ENCODE results near the gene RASSF6.
"Not testable (repeated sequence)": the region's sequence is repeated elsewhere in the genome, so short reads cannot be mapped to it uniquely, and the experiment has no call there.

RASSF6 gene

GRCh38 chr4:73620115-73620792 lies at the start of gene RASSF6:
Gene RASSF6, minus strand, starts transcription at chr4:73620436. Its CDS starts 8,641 bp downstream, at chr4:73611795.
- peaks cover 4% of the 10 kb centered on the region for H3K4me1 ChIP-seq (ENCODE audit: control insufficient read depth, insufficient read depth, low read length)
- H3K27me3 ChIP-seq (ENCODE audit: control insufficient read depth, insufficient read depth, low read length), result peaks cover 11% of the 10 kb centered on the region
- H3K9ac ChIP-seq (ENCODE audit: low read depth, low read length), result no peak within 1 kb of the TSS
- H3K9me3 ChIP-seq (ENCODE audit: control insufficient read depth, insufficient read depth, low read length), result no peaks in the 10 kb centered on the region
- H3K4me3 ChIP-seq (ENCODE audit: low read depth, low read length), result peak within 1 kb of the TSS; percentile 47
- no peaks in the 10 kb centered on the region for H3K36me3 ChIP-seq (ENCODE audit: control insufficient read depth, insufficient read depth, low read length)

GRCh38 chr4:73669410-73670183 lies 49.4 kb upstream of the RASSF6 start:
- Histone ChIP-seq H3K4me3 (ENCODE audit: low read depth, low read length) (no peak overlapping the region), H3K9ac (ENCODE audit: low read depth, low read length) (no peak overlapping the region), H3K9me3 (ENCODE audit: control insufficient read depth, insufficient read depth, low read length) (no peaks in the 10 kb centered on the region), H3K4me1 (ENCODE audit: control insufficient read depth, insufficient read depth, low read length) (no peaks in the 10 kb centered on the region), H3K36me3 (ENCODE audit: control insufficient read depth, insufficient read depth, low read length) (no peaks in the 10 kb centered on the region), H3K27me3 (ENCODE audit: control insufficient read depth, insufficient read depth, low read length) (no peaks in the 10 kb centered on the region)

GRCh38 chr4:73668782-73669201 lies 48.6 kb upstream of the RASSF6 start:
- Histone ChIP-seq H3K9ac (ENCODE audit: low read depth, low read length) (no peak overlapping the region), H3K36me3 (ENCODE audit: control insufficient read depth, insufficient read depth, low read length) (no peaks in the 10 kb centered on the region), H3K4me3 (ENCODE audit: low read depth, low read length) (no peak overlapping the region), H3K4me1 (ENCODE audit: control insufficient read depth, insufficient read depth, low read length) (no peaks in the 10 kb centered on the region), H3K27me3 (ENCODE audit: control insufficient read depth, insufficient read depth, low read length) (no peaks in the 10 kb centered on the region), H3K9me3 (ENCODE audit: control insufficient read depth, insufficient read depth, low read length) (no peaks in the 10 kb centered on the region)

- H3K36me3 ChIP-seq (ENCODE audit: control insufficient read depth, insufficient read depth, low read length); H3K27me3 ChIP-seq (ENCODE audit: control insufficient read depth, insufficient read depth, low read length); H3K4me3 ChIP-seq (ENCODE audit: low read depth, low read length); H3K9ac ChIP-seq (ENCODE audit: low read depth, low read length); H3K9me3 ChIP-seq (ENCODE audit: control insufficient read depth, insufficient read depth, low read length): not testable (repeated sequence)
- peaks cover 11% of the 10 kb centered on the region for H3K4me1 ChIP-seq (ENCODE audit: control insufficient read depth, insufficient read depth, low read length)
These were observed 45.7 kb upstream of the RASSF6 start for GRCh38 chr4:73665924-73666323.

GRCh38 chr4:73664470-73664869 lies 44.2 kb upstream of the RASSF6 start:
- H3K27me3 ChIP-seq (ENCODE audit: control insufficient read depth, insufficient read depth, low read length), result no peaks in the 10 kb centered on the region
- H3K4me3 ChIP-seq (ENCODE audit: low read depth, low read length), result no peak overlapping the region
- no peaks in the 10 kb centered on the region for H3K36me3 ChIP-seq (ENCODE audit: control insufficient read depth, insufficient read depth, low read length)
- H3K4me1 ChIP-seq (ENCODE audit: control insufficient read depth, insufficient read depth, low read length), result peaks cover 11% of the 10 kb centered on the region
- no peak overlapping the region for H3K9ac ChIP-seq (ENCODE audit: low read depth, low read length)
- H3K9me3 ChIP-seq (ENCODE audit: control insufficient read depth, insufficient read depth, low read length), result no peaks in the 10 kb centered on the region

- Histone ChIP-seq H3K9me3 (ENCODE audit: control insufficient read depth, insufficient read depth, low read length) (no peaks in the 10 kb centered on the region), H3K27me3 (ENCODE audit: control insufficient read depth, insufficient read depth, low read length) (no peaks in the 10 kb centered on the region), H3K4me1 (ENCODE audit: control insufficient read depth, insufficient read depth, low read length) (peaks cover 11% of the 10 kb centered on the region), H3K4me3 (ENCODE audit: low read depth, low read length) (no peak overlapping the region), H3K9ac (ENCODE audit: low read depth, low read length) (no peak overlapping the region), H3K36me3 (ENCODE audit: control insufficient read depth, insufficient read depth, low read length) (no peaks in the 10 kb centered on the region)
These were observed 43.3 kb upstream of the RASSF6 start for GRCh38 chr4:73663576-73663975.

GRCh38 chr4:73662709-73663546 lies 42.7 kb upstream of the RASSF6 start:
- H3K9ac ChIP-seq (ENCODE audit: low read depth, low read length), result no peak overlapping the region
- peaks cover 11% of the 10 kb centered on the region for H3K4me1 ChIP-seq (ENCODE audit: control insufficient read depth, insufficient read depth, low read length)
- H3K36me3 ChIP-seq (ENCODE audit: control insufficient read depth, insufficient read depth, low read length), result no peaks in the 10 kb centered on the region
- H3K27me3 ChIP-seq (ENCODE audit: control insufficient read depth, insufficient read depth, low read length), result no peaks in the 10 kb centered on the region
- H3K9me3 ChIP-seq (ENCODE audit: control insufficient read depth, insufficient read depth, low read length), result no peaks in the 10 kb centered on the region
- H3K4me3 ChIP-seq (ENCODE audit: low read depth, low read length), result no peak overlapping the region

GRCh38 chr4:73661646-73662119 lies 41.4 kb upstream of the RASSF6 start:
- Histone ChIP-seq H3K27me3 (ENCODE audit: control insufficient read depth, insufficient read depth, low read length) (no peaks in the 10 kb centered on the region), H3K36me3 (ENCODE audit: control insufficient read depth, insufficient read depth, low read length) (no peaks in the 10 kb centered on the region), H3K4me1 (ENCODE audit: control insufficient read depth, insufficient read depth, low read length) (peaks cover 11% of the 10 kb centered on the region), H3K9ac (ENCODE audit: low read depth, low read length) (no peak overlapping the region), H3K4me3 (ENCODE audit: low read depth, low read length) (no peak overlapping the region), H3K9me3 (ENCODE audit: control insufficient read depth, insufficient read depth, low read length) (no peaks in the 10 kb centered on the region)

- Histone ChIP-seq H3K4me1 (ENCODE audit: control insufficient read depth, insufficient read depth, low read length) (peaks cover 11% of the 10 kb centered on the region), H3K36me3 (ENCODE audit: control insufficient read depth, insufficient read depth, low read length) (no peaks in the 10 kb centered on the region), H3K4me3 (ENCODE audit: low read depth, low read length) (no peak overlapping the region)
These were observed 40.6 kb upstream of the RASSF6 start for GRCh38 chr4:73660808-73661207.

GRCh38 chr4:73653695-73654106 lies 33.5 kb upstream of the RASSF6 start:
- H3K9ac ChIP-seq (ENCODE audit: low read depth, low read length), result no peak overlapping the region
- H3K4me3 ChIP-seq (ENCODE audit: low read depth, low read length), result no peak overlapping the region
- no peaks in the 10 kb centered on the region for H3K27me3 ChIP-seq (ENCODE audit: control insufficient read depth, insufficient read depth, low read length)
- no peaks in the 10 kb centered on the region for H3K9me3 ChIP-seq (ENCODE audit: control insufficient read depth, insufficient read depth, low read length)
- no peaks in the 10 kb centered on the region for H3K4me1 ChIP-seq (ENCODE audit: control insufficient read depth, insufficient read depth, low read length)
- H3K36me3 ChIP-seq (ENCODE audit: control insufficient read depth, insufficient read depth, low read length), result no peaks in the 10 kb centered on the region

More at GRCh38 chr4:73660808-73661207, 40.6 kb upstream of the RASSF6 start:
- Histone ChIP-seq H3K9ac (ENCODE audit: low read depth, low read length) (no peak overlapping the region), H3K9me3 (ENCODE audit: control insufficient read depth, insufficient read depth, low read length) (no peaks in the 10 kb centered on the region), H3K27me3 (ENCODE audit: control insufficient read depth, insufficient read depth, low read length) (no peaks in the 10 kb centered on the region)

GRCh38 chr4:73650250-73650649 lies 30.0 kb upstream of the RASSF6 start:
- Histone ChIP-seq H3K4me3 (ENCODE audit: low read depth, low read length) (no peak overlapping the region), H3K9me3 (ENCODE audit: control insufficient read depth, insufficient read depth, low read length) (no peaks in the 10 kb centered on the region), H3K4me1 (ENCODE audit: control insufficient read depth, insufficient read depth, low read length) (peaks cover 2% of the 10 kb centered on the region), H3K36me3 (ENCODE audit: control insufficient read depth, insufficient read depth, low read length) (no peaks in the 10 kb centered on the region), H3K27me3 (ENCODE audit: control insufficient read depth, insufficient read depth, low read length) (no peaks in the 10 kb centered on the region), H3K9ac (ENCODE audit: low read depth, low read length) (no peak overlapping the region)

Measured in iPS-15b (cell line).